Neural cell (in vitro differentiated cells): ENCODE data around the gene SIVA1. TPM values are rescaled to one million over a fixed set of nuclear protein-coding genes. Genes with fewer than 3 reads are reported as not detected.

Experiments
- H2AFZ ChIP-seq: fragments of 200-600, 300-800 bp; sonication (generic), shearing (Covaris generic); 2 replicates; pipeline ENCODE4 v1.6.0; 2014; ENCODE audit warnings: low read depth, mild to moderate bottlenecking, antibody characterized with exemption, low read length, moderate library complexity
- H3F3A ChIP-seq: fragments of 200-600 bp; shearing (Covaris generic); 2 replicates; pipeline ENCODE4 v1.6.1; 2016; ENCODE audit warnings: mild to moderate bottlenecking, moderate library complexity, mixed read lengths, antibody characterized with exemption, low read length; ENCODE audit not compliant: insufficient read depth, poor library complexity, severe bottlenecking
- H3K27ac ChIP-seq: fragments of 200-600, 300-800 bp; sonication (generic), shearing (Covaris generic); 2 replicates; pipeline ENCODE4 v1.5.1; 2014; ENCODE audit warnings: mild to moderate bottlenecking, low read length, moderate library complexity
- H3K27me3 ChIP-seq: fragments of 300-800, 200-600 bp; sonication (generic), shearing (Covaris generic); 2 replicates; pipeline ENCODE4 v1.6.0; 2014; ENCODE audit warnings: mild to moderate bottlenecking, low read depth, low read length, moderate library complexity; ENCODE audit not compliant: insufficient read depth
- H3K36me3 ChIP-seq: fragments of 300-800, 200-600 bp; sonication (generic), shearing (Covaris generic); 2 replicates; pipeline ENCODE4 v1.5.1; 2014; ENCODE audit warnings: mild to moderate bottlenecking, antibody characterized with exemption, low read length, moderate library complexity; ENCODE audit not compliant: insufficient read depth
- H3K4me2 ChIP-seq: fragments of 300-800, 200-600 bp; sonication (generic), shearing (Covaris generic); 2 replicates; pipeline ENCODE4 v1.6.0; 2014; ENCODE audit warnings: mild to moderate bottlenecking, low read length
- H3K4me3 ChIP-seq: fragments of 300-800, 200-600 bp; sonication (generic), shearing (Covaris generic); 2 replicates; pipeline ENCODE4 v1.5.1; 2014; ENCODE audit warnings: mild to moderate bottlenecking, low read length, moderate library complexity
- H3K79me2 ChIP-seq: fragments of 200-600 bp; shearing (Covaris generic); replicated peaks from 2 replicates; pipeline ENCODE4 v1.6.0; 2014; ENCODE audit warnings: mild to moderate bottlenecking, low read length, moderate library complexity; ENCODE audit not compliant: insufficient read depth
- H3K9ac ChIP-seq: fragments of 300-800, 200-600 bp; sonication (generic), shearing (Covaris generic); 2 replicates; pipeline ENCODE4 v1.6.1; 2016; ENCODE audit warnings: mild to moderate bottlenecking, low read length, mixed read lengths
- H3K9me2 ChIP-seq: fragments of 200-600 bp; shearing (Covaris generic); 2 replicates; pipeline ENCODE4 v1.6.1; 2016; ENCODE audit warnings: mild to moderate bottlenecking, low read length, mixed read lengths; ENCODE audit not compliant: insufficient read depth
- H3K9me3 ChIP-seq: fragments of 200-600, 300-800 bp; sonication (generic), shearing (Covaris generic); 2 replicates; pipeline ENCODE4 v1.6.1; 2016; ENCODE audit warnings: mild to moderate bottlenecking, mixed run types, low read length, moderate library complexity, mixed read lengths
- H4K20me1 ChIP-seq: fragments of 200-600 bp; shearing (Covaris generic); 2 replicates; pipeline ENCODE4 v1.6.1; 2016; ENCODE audit warnings: mild to moderate bottlenecking, mixed run types; ENCODE audit not compliant: insufficient read depth
- MXI1 ChIP-seq: fragments of 450-650 bp; conservative IDR thresholded peaks from 2 replicates; pipeline ENCODE4 v1.6.1; 2014; ENCODE audit warnings: antibody characterized with exemption, mild to moderate bottlenecking; ENCODE audit not compliant: poor library complexity, severe bottlenecking
- POLR2AphosphoS5 ChIP-seq: IDR thresholded peaks from 2 replicates; pipeline ENCODE4 v1.6.1; 2012
- RAD21 ChIP-seq: fragments of 450-650 bp; conservative IDR thresholded peaks from 2 replicates; pipeline ENCODE4 v1.6.1; 2014; ENCODE audit warnings: antibody characterized with exemption, mild to moderate bottlenecking, moderate library complexity
- SMC3 ChIP-seq: fragments of 450-650 bp; conservative IDR thresholded peaks from 2 replicates; pipeline ENCODE4 v1.6.1; 2014; ENCODE audit warnings: antibody characterized with exemption, mild to moderate bottlenecking, moderate library complexity; ENCODE audit not compliant: poor library complexity
- TAF1 ChIP-seq: IDR thresholded peaks from 2 replicates; pipeline ENCODE4 v1.6.1; 2012; ENCODE audit warnings: low read depth
- polyA plus RNA-seq: library from polyadenylated mRNA; depleted of rRNA; stranded (reverse); fragments of >200 nt; gene quantifications from 2 replicates; pipeline ENCODE4 v1.2.3, GENCODE V29; 2014
- TF ChIP-seq, protein P1 (sequence below): IDR thresholded peaks from 2 replicates; pipeline ENCODE4 v1.6.1; 2012; ENCODE audit warnings: borderline replicate concordance

The SIVA1 gene
- polyA plus RNA-seq, 1 donor from 2014 or later, result 180 TPM

GRCh38 chr14:104794631-104794992 lies 41.7 kb downstream of the SIVA1 start:
- Histone ChIP-seq H3K27ac (no peak overlapping the region), H3K9ac (peak overlapping the region; percentile 74), H3K27me3 (peaks cover 24% of the 10 kb centered on the region), H3K36me3 (no peaks in the 10 kb centered on the region), H3K9me2 (no peaks in the 10 kb centered on the region), H3K9me3 (no peaks in the 10 kb centered on the region), H3F3A (no peaks in the 10 kb centered on the region), H3K79me2 (peaks cover 23% of the 10 kb centered on the region), H2AFZ (no peak overlapping the region), H3K4me3 (peak overlapping the region; percentile 89), H3K4me2 (peak overlapping the region; percentile 79), H4K20me1 (no peaks in the 10 kb centered on the region)
- TF ChIP-seq, protein P1, sequence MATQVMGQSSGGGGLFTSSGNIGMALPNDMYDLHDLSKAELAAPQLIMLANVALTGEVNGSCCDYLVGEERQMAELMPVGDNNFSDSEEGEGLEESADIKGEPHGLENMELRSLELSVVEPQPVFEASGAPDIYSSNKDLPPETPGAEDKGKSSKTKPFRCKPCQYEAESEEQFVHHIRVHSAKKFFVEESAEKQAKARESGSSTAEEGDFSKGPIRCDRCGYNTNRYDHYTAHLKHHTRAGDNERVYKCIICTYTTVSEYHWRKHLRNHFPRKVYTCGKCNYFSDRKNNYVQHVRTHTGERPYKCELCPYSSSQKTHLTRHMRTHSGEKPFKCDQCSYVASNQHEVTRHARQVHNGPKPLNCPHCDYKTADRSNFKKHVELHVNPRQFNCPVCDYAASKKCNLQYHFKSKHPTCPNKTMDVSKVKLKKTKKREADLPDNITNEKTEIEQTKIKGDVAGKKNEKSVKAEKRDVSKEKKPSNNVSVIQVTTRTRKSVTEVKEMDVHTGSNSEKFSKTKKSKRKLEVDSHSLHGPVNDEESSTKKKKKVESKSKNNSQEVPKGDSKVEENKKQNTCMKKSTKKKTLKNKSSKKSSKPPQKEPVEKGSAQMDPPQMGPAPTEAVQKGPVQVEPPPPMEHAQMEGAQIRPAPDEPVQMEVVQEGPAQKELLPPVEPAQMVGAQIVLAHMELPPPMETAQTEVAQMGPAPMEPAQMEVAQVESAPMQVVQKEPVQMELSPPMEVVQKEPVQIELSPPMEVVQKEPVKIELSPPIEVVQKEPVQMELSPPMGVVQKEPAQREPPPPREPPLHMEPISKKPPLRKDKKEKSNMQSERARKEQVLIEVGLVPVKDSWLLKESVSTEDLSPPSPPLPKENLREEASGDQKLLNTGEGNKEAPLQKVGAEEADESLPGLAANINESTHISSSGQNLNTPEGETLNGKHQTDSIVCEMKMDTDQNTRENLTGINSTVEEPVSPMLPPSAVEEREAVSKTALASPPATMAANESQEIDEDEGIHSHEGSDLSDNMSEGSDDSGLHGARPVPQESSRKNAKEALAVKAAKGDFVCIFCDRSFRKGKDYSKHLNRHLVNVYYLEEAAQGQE, result no peak

DNA sequence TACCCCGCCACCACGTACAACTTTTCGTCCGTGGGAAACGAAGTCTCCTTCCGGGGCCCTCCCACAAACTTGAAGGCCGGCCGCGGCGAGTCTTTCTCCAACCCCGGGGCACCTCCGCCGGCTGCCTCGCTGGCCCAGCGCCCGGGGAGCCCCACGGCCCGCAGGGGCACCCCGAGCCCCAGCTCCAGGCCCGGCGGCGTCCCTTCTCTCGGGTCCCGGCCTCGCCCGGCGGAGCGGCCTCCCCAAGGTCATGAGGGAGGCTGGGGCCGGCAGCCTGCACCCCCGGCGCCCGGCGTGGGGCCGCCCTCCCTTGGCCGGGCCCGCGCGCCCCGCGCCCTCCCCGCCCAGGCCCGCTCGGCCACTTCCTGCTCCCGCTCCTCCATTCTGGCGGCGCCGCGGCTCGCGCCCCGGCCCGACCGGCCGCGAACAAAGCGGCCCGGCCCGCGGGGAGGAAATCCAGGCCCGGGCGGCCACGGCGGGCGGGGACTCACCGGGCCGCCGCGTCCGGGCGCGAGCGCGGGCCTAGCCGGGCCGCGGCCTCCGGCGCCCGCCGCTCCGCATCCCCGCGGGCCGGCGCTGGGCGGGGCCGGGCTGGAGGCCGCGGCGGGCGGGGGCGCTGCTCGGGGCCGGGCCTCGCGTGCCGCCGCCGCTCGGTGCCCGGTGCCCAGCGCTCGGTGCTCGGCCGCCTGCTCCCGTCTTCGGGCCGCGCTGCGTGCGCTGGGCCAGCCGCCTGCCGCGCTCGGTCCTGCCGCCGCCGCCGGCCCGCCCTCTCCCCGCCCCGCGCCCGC lies 42.2 kb downstream of the SIVA1 start, which contains the start of gene AKT1:
Gene AKT1 (minus strand): TSS at position 756 of the 788 bp plus-strand sequence. CDS start 3,105 bp downstream, outside the sequence.
- Histone ChIP-seq H3K27me3 (peaks cover 30% of the 10 kb centered on the region), H3K36me3 (no peaks in the 10 kb centered on the region), H3K9me3 (no peaks in the 10 kb centered on the region), H2AFZ (no peak within 1 kb of the TSS), H3K4me3 (peak within 1 kb of the TSS; percentile 89), H3F3A (no peaks in the 10 kb centered on the region), H3K4me2 (peak within 1 kb of the TSS; percentile 79), H3K79me2 (peaks cover 23% of the 10 kb centered on the region), H3K9me2 (no peaks in the 10 kb centered on the region), H4K20me1 (no peaks in the 10 kb centered on the region), H3K9ac (peak within 1 kb of the TSS; percentile 74), H3K27ac (no peak within 1 kb of the TSS)
- TF ChIP-seq POLR2AphosphoS5 (peak; percentile 12), SMC3 (no peak), MXI1 (no peak)

DNA sequence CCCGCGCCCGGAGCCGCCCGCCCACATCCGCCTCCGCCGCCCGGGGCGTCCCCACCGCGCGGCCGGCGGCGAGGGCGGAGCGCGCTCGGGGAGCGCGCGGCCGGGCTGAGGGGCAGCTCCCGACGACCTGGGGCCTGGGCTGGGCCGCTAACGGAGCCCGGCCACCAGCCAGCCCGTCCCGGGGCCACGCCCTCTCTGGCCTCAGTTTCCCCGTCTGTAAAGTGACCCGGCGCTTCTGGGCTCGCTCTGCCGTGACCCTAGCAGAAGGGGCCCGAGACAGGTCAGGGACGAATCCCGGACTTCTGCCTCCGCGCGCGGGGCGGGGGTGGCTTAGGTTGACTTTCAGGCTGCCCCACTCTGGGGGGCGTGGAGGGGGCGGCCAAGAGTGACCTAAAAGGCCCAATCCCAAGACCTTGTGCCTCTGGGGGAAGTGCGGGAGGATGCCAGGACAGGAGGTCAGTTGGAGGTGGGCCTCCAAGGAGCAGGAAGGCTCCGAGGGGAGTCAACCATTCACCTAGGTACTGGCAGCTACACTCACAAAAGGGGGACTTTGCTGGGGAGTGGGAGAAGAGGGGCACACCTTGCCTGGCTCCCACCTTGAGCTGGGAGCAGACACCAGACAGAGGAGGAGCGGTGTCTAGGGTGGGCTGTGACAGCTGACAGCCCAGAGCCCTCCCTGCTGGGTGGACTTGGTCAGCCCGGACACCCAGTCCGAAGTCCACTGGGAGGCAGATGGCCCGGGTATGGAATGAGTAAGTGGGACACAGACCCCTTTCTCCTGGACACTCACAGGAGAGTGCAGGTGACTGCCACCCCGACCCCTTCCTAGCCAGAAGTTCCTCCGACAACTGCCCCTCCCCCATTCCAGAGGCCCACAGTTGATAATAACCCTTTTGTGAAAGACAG lies 43.1 kb downstream of the SIVA1 start:
- Histone ChIP-seq H3K79me2 (peaks cover 23% of the 10 kb centered on the region), H3K9me2 (no peaks in the 10 kb centered on the region), H4K20me1 (no peaks in the 10 kb centered on the region), H3K4me3 (peak overlapping the region; percentile 63), H3K9ac (peak overlapping the region; percentile 58), H3K27me3 (peaks cover 34% of the 10 kb centered on the region), H3K27ac (no peak overlapping the region), H2AFZ (no peak overlapping the region), H3K4me2 (no peak overlapping the region), H3F3A (no peaks in the 10 kb centered on the region), H3K36me3 (no peaks in the 10 kb centered on the region), H3K9me3 (no peaks in the 10 kb centered on the region)
- TF ChIP-seq TAF1 (no peak), RAD21 (no peak)
- TF ChIP-seq, protein P1, result no peak
